ENCODE measurements around the gene ZFHX3. TPM values are rescaled to one million over a fixed set of nuclear protein-coding genes. Genes with fewer than 3 reads are reported as not detected.

The ZFHX3 gene
- total RNA-seq, 1 donor from 2014 or later: 48.5 TPM

DNA sequence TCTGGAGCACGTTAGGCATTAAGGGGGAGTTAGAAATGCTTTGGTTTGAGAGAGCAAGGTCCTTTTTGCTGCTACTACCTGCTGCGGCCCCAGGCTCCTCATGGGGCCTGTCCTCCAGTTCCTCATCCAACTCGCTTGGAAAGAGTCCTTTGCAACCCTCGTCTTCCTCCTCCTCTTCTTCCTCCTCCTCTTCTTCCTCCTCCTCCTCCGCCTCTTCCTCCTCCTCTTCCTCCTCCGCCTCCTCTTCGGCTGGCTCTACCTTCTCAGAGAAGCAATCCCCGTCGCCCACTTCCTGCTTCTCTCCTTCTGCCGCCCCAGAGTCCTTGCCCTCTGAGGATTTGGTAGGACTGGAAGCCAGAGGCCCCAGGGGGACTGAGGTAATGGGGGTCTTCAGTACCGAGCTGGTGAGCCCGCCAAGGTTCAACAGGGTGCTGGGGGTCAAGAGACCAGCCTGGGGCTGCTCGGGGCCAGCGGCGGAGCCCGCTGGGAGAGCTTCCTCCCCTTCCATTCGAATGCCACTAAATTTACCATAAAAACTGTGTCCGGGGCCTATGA lies 89.3 kb downstream of the ZFHX3 start:
- Mint-ChIP-seq H3K36me3 (peaks cover 57% of the 10 kb centered on the region), H3K9me3 (no peaks in the 10 kb centered on the region), H3K27me3 (no peaks in the 10 kb centered on the region), H3K27ac (no peak overlapping the region), H3K4me3 (no peak overlapping the region), H3K4me1 (ENCODE audit: unreplicated experiment) (peaks cover 32% of the 10 kb centered on the region)
- DNase-seq (ENCODE audit: extremely low spot score, unreplicated experiment): no peak
- TF ChIP-seq, protein P1, sequence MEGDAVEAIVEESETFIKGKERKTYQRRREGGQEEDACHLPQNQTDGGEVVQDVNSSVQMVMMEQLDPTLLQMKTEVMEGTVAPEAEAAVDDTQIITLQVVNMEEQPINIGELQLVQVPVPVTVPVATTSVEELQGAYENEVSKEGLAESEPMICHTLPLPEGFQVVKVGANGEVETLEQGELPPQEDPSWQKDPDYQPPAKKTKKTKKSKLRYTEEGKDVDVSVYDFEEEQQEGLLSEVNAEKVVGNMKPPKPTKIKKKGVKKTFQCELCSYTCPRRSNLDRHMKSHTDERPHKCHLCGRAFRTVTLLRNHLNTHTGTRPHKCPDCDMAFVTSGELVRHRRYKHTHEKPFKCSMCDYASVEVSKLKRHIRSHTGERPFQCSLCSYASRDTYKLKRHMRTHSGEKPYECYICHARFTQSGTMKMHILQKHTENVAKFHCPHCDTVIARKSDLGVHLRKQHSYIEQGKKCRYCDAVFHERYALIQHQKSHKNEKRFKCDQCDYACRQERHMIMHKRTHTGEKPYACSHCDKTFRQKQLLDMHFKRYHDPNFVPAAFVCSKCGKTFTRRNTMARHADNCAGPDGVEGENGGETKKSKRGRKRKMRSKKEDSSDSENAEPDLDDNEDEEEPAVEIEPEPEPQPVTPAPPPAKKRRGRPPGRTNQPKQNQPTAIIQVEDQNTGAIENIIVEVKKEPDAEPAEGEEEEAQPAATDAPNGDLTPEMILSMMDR (conservative IDR thresholded peaks at IDR 0.05): no peak

DNA sequence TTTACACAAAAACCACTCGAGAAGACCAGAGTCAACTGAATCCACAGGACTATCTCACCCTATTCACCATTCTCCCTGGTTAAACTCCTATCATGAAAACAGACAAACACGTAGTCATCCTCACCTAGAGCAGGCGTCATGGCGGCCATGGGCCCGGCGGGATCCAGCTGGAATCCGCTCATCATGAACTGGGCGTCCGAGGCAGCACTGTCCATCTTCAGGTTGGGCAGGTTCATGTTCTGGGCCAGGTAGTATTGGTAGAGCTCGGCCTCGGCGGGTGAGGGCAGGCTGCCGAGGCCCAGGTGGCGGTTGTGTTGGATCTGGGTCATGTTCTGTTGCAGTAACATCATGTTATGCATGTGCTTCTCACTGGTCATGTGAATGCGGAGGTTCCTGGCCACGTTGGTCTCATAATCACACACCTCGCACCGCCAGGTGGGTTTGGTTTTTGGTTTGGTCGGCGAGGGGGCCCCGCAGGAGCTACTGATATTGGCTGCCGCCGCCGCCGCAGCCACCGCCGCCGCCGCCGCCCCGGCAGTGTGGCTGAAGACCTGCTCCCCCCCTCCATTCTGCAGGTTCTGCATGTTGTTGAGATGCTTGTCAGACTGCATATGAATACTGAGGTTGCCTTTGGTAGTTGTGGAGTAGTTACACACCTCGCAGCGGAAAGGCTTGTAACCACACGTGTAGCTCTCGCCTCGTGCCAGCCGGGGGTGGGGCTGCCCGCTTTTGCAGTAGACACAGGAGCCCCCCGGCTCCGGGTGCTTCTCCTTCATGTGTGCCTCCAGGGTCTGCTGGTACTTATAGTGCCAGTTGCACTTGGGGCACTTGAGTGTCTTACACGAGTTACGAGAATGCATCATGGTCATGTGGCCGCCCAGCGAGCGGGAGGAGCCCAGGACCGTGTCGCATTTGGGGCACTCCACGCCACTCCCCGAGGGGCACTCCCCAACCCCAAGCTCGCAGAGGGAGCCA lies 90.3 kb downstream of the ZFHX3 start:
- no peaks in the 10 kb centered on the region for H3K27me3 Mint-ChIP-seq
- DNase-seq (ENCODE audit: extremely low spot score, unreplicated experiment): no peak
- H3K27ac Mint-ChIP-seq: no peak overlapping the region
- H3K4me3 Mint-ChIP-seq: no peak overlapping the region
- H3K36me3 Mint-ChIP-seq: peaks cover 51% of the 10 kb centered on the region
- TF ChIP-seq, protein P1 (conservative IDR thresholded peaks at IDR 0.05): no peak
- no peaks in the 10 kb centered on the region for H3K9me3 Mint-ChIP-seq
- peaks cover 31% of the 10 kb centered on the region for H3K4me1 Mint-ChIP-seq (ENCODE audit: unreplicated experiment)

DNA sequence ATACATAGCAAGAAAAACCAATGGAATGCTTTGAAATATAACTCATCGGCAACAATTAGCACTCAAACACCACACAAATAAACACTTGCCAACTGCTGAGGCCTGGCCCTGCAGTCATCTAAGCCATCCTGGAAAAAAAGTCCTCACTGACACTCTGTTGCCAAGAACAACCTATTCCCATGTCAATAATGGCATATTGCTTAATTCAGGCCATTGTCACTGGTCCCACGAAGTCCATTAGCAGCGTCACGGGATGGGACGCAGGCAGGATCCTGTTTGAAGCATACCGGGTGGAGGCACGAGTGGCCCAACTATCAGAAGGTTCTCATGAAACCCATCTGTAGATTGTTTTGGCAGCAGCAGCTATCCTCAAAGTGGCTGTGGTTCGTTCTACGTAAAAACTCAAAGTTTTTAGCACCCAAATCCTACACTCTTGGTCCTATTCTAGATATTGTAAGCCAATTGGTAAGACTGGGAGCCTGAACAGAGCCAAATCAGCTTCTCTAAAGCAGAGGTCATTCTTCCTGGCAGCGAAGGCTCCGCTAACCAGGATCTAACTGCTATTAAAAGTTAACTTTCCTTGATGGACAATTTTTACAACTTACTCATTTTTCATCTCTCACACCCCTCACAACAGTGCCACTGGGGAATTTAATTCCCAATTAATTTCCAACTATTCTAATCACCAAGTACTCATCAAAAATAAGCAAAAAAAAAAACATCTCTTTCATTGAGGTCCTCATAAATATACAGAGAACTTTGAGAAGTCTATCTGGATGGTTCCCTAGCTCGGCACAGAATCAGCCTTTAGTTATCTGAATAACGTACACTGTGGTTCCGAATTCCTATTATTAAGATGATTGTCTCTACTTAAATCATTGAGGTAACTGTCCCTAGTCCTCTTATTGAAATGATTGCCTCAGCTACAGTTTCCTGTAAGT lies 91.5 kb downstream of the ZFHX3 start:
- Mint-ChIP-seq H3K4me1 (ENCODE audit: unreplicated experiment) (peaks cover 36% of the 10 kb centered on the region), H3K27ac (peak overlapping the region; percentile 30), H3K9me3 (no peaks in the 10 kb centered on the region)

DNA sequence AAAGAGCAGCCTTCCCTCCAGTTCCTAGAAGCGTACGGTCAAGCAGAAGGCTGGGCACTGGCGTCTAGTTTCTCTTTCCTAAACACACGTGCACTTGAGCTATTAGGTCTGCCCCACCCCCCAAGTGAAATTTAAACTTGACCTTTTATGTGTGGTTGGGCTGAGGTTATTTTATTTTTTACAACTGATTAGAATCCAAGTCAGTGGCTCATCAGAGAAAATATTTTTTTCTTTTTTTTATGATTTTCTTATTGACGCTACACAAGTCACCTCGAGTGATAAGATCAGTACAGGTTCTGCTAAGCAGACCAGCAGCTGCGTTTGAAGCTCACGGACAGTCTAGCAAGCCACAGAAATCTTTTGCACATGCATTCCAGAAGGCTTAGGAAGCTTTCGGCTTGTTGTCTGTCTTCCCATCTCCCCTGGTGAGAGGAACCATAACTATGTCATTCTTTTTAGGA lies 95.1 kb downstream of the ZFHX3 start:
- Mint-ChIP-seq H3K4me1 (ENCODE audit: unreplicated experiment) (peaks cover 48% of the 10 kb centered on the region), H3K36me3 (peaks cover 43% of the 10 kb centered on the region), H3K27ac (peak overlapping the region; percentile 72), H3K4me3 (peak overlapping the region; percentile 16), H3K9me3 (no peaks in the 10 kb centered on the region), H3K27me3 (no peaks in the 10 kb centered on the region)
- TF ChIP-seq, protein P1 (conservative IDR thresholded peaks at IDR 0.05): no peak
- DNase-seq (ENCODE audit: extremely low spot score, unreplicated experiment): no peak

More for the DNA sequence above, 91.5 kb downstream of the ZFHX3 start:
- TF ChIP-seq, protein P1 (conservative IDR thresholded peaks at IDR 0.05): no peak
- DNase-seq (ENCODE audit: extremely low spot score, unreplicated experiment): no peak
- peaks cover 47% of the 10 kb centered on the region for H3K36me3 Mint-ChIP-seq
- H3K27me3 Mint-ChIP-seq: no peaks in the 10 kb centered on the region
- no peak overlapping the region for H3K4me3 Mint-ChIP-seq

DNA sequence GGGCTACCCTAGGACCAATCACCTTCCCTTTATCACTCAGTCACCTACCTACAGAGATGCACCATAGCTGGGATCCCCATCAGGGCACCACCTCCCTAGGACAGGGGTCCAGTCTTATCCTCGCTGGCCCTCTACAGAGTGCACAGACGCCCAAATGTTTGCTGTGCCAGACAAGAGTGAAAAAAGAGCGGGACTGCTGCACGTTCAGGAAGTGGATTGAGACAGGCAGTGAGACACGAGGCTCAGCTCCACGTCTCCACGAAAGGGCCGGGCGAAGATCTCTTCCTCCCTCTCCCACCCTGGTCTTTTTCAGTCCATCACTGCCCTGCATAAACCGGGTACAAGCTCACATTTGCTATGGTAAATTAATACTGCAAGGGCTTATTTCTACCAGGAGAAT lies 95.5 kb downstream of the ZFHX3 start:
- no peak for DNase-seq (ENCODE audit: extremely low spot score, unreplicated experiment)
- no peaks in the 10 kb centered on the region for H3K9me3 Mint-ChIP-seq
- H3K27me3 Mint-ChIP-seq: no peaks in the 10 kb centered on the region
- H3K27ac Mint-ChIP-seq: peak overlapping the region; percentile 72
- TF ChIP-seq, protein P1 (conservative IDR thresholded peaks at IDR 0.05): no peak
- no peak overlapping the region for H3K4me3 Mint-ChIP-seq
- H3K36me3 Mint-ChIP-seq: peaks cover 44% of the 10 kb centered on the region
- H3K4me1 Mint-ChIP-seq (ENCODE audit: unreplicated experiment): peaks cover 51% of the 10 kb centered on the region

All from type B pancreatic cell (in vitro differentiated cells).